ENCODE data around the gene SLC7A8.

DNA sequence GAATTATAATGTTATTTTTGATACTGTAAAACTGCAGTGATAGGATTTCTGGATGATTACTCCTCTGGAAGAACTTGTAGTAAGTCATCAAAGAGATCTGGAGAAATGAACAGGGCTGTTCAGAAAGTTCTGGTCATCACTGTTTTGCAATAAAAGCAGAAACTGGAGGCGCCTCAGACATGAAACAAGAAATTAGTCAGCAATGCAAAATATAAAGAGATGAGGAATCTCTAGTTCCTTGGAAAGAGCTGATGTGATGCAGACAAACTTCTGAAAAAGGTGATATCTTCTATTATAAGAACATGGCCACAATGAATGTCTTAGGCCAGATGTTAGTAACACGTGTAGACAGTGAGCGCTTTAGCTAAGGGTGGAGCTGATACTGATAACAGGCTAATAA, 98.0 kb downstream of the SLC7A8 start:
- TF ChIP-seq CTCF (IDR thresholded peaks at IDR 0.05) (no peak), POLR2A (IDR thresholded peaks at IDR 0.05) (no peak)

Data from testis (tissue), 2 donors.